T-helper 1 cell treated with Interleukin-12 subunit alpha and Interleukin-12 subunit beta and Interleukin-4 antibody, amounts not matched to agents 30 ng/mL and 1 ng/mL, for 36 hours (primary cell): ENCODE data around the gene WBP11. TPM values are rescaled to one million over a fixed set of nuclear protein-coding genes. Genes with fewer than 3 reads are reported as not detected.

ENCODE experiments used
- intact Hi-C: fragments of 100-400 bp; cut with micrococcal nuclease; formaldehyde crosslinking; loops from one replicate; pipeline ENCODE4 v1.15.1; 2024
- total RNA-seq: library from RNA; stranded (reverse); gene quantifications from 2 replicates; pipeline ENCODE4 v1.2.3, GENCODE V29; 2022

The WBP11 gene
- total RNA-seq, 1 donor from 2014 or later: 86.5 TPM

DNA sequence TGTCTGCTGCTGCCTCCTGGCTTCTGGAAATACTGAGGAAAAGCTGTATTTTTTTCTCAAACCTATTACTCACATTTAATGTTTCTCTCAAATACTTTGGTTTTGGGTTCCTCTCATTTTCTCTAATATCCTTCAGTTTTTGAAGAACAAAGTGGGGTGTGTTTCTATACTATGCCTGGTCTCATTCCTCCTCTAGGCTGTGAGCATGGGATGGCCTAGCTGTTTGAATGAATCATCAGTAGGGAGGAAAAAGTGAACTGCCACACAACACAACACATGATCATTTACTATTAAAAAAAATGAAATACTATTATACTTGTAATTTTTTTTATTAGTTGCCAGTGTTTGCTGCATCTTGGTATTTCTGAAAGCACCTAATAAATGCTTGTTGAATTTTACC, 22.0 kb upstream of the WBP11 start:
- intact Hi-C loops: no loop called here

DNA sequence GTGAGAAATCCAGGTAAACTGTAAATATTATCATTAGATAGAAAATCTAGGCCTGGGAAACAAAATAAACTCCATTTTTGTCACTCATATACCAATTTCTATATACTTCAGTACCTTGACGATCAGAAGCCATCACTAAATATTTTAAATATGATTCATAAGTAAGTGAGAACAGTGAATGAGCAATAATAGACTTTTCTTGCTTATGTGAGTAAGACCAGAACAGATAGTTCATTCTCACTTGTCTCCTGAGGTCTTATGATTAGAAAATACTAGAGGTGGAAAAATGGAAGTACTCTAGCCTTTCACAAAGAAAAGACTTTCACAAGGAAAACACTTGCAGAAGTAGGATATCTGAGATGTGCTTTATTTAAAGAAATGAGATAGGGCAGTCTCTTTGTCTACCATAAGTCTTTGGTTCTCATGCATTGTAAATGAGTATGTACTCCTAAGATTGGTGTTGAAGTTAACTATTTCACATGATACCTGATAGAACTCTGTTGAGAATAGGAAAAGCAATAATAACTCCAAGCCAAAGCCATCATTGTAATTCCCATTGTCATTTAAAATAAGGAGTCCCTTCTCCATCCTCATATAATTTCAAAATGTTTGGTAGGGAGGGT, 20.8 kb upstream of the WBP11 start:
- intact Hi-C loops: no loop called here

DNA sequence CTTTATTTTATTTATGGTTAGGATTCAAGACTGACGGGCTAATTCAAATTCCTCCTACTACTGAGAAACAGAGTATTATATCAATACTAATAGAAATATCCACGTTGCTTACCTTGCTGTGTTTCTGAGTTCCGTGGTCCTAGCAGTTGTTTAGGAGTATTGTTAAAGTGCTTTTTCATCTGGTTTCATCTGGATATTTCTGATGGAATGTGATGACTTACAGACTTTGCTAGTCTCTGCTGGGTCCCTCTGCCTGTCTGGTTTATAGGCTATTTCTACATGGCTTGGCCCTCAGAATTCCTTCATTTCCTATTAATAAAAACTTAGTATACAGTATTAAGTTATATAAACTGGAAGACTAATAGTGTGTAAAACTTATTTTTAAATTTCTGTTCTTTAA, 10.7 kb upstream of the WBP11 start, which contains the start of gene SMCO3:
TSS of gene SMCO3 (minus strand) at position 169 of the 400 bp plus-strand sequence. CDS start 7,502 bp downstream, outside the sequence.
- intact Hi-C loops: no loop called here

DNA sequence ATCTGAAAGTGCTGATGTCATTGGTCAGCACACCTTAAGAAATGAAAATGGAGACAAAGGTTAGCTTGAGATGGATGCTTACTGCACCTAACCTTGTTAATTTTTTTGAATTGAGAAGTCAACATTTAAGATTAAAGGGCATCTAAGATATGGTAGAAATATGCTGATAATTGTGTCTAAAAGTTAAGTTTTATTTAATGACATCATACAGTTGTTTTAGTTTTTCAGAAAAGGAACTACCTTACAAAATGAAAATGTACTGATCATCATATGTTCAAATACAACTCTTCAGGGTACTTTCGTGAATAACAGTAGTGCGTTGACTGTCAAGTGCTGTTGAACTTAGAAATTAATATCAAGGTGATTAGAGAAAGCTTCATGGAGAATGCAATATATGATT, 8.2 kb upstream of the WBP11 start:
- intact Hi-C loops: no loop called here

DNA sequence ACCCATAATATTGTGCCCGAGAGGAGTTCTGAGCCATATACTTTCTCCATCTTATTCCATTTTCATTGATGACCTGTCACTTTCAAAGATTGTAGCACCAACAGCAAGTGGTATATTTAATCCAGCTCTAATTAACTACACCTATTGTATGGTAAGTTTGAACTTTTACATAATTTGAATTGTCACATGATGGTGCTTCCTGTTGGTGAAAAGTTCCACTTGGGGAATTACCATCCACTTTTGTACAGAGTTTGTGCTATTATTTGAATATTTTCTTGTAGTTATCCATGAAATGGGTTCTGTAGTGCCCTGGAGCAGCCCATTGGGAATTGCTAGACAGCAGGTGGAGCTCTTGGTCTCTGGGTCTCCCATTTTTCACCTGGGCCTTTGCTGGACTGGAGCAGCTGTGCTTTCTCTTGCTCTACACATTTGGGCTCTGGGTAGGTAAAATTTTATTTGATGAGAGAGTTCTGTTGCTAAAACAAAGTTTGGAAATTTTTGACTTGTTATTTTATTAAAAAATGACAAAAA, 7.7 kb upstream of the WBP11 start:
- intact Hi-C loops: no loop called here

DNA sequence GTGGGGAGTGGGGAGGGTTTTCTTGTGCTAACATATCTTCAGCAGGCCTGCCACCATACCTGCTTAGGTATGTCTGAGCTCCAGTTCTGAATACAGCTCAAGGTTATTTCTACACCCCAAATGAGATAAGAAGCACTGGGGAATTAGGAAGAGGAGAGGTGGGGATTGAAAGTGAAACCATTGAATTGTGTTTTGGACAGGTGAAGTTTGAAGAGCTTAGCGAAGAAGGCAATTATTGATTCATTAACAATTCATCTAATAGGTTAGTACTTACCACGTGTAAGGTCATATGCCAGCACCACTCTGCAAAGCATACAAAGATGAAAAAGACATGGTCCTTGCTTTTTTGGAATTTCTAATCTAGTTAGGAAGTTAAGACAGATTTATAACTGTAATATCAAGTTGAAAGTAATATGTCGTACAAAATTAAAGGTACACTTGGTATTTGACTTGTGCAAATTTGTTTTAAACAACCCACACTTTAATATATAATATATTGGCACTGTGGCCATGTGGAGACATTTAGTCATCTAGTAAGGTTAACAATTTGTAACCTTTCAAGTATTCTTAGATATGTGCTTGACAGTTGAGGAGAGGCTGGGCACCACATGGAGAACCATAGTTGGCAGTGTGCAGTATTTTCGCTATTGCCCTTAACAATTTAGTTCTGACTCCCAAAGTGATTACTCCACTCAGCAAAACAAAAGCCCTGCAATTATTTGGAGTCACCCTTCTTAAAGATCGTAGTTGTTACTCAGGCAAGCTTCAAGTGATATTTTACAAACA, 7.1 kb upstream of the WBP11 start:
- intact Hi-C loops: no loop called here

DNA sequence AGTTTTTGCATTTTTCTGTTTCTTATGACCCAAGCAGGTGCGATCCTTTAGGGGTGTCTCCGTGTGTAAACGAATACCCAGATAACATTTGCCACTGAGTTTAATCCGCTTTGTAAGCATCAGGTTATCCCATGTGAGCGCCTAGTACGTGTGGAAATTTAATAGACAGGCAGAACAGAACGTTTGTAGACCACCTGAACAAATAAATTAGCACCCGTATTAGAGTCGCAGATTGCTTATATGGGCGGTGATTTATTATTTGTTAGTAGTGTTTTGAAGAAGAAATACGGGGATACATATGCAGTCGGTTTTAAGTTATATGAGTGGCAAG, 517 bp upstream of the WBP11 start:
- intact Hi-C loops: loop anchor here (1.0 to 5.0 kb wide), 11 partner anchors 29 to 1079 kb away; partner anchors contain the start of genes ARHGDIB, ATF7IP and STRAP

DNA sequence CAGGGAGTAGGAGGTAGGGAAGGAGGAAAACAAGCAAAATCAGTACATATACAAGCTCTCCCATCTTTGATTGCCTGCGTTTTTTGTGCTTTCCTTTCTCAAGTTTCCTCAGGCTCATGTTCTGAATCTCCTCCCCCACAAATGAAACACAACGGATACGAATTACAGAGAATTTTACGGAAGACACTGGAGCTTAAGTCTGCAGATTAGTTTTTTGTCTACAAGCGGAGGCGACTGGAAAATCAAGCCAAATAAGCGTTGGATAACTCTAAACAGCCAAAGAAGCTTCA, 612 bp downstream of the WBP11 start:
- intact Hi-C loops: loop anchor here (1.0 to 5.0 kb wide), 12 partner anchors 10 to 1080 kb away; partner anchors contain the start of genes ARHGDIB, ATF7IP and STRAP

DNA sequence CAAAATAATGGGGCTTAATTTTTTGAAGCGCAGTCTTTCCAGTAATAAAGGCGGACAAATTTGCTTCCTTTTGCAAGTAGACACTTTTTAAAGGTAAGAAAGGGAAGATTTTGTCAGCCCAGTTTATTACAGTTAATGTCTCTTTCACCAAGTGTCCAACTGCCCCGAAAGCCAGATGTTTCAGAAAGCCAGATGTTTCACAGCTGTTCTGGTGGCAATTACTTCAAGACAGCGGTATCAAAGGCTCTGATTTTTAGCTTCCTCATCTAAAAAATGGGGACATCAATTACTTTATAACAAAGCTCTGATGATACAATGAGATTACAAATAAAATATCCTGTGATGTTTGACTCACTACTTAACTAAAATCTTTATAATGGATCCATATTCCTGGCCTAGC, 1.0 kb downstream of the WBP11 start:
- intact Hi-C loops: loop anchor here (1.0 to 5.0 kb wide), 3 partner anchors 10 to 760 kb away; no protein-coding TSS in a partner anchor

DNA sequence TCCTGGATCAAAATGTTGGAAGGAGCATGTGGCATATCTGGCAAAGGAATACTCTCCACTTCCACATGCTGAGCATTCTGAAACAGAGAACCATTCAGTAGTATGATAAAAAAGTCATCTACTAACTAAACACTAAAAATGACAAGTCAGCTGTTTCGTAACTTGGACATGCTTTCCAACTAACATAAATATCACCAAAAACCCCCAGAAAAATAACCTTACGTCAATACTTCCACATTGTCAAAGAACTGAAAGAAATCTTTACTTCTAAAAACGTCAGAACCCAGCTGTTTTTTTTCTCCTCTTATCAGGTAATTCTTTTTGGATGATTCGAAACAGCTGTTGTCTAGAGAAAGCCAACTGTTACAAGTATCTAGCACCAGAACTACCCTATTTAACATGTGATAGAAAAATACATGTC, 8.2 kb downstream of the WBP11 start:
- intact Hi-C loops: no loop called here

DNA sequence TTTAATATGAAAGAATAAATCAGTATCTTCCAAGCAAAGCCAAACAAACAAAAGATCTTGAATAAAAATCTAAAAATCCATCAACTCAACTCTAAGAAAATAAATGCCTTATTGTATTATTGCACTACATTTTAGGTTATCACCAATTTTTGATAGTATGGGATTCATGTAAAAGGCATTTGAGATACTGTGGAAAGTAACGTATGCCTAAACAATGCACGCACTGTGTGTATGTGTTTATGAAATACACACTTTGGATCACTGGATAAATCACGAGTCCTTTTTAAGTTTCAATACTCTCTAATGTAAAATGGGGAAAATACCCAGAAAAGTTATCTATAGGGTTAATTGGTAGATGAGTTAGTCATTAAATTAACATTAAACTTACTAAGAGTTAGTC, 17.7 kb downstream of the WBP11 start:
- intact Hi-C loops: no loop called here

DNA sequence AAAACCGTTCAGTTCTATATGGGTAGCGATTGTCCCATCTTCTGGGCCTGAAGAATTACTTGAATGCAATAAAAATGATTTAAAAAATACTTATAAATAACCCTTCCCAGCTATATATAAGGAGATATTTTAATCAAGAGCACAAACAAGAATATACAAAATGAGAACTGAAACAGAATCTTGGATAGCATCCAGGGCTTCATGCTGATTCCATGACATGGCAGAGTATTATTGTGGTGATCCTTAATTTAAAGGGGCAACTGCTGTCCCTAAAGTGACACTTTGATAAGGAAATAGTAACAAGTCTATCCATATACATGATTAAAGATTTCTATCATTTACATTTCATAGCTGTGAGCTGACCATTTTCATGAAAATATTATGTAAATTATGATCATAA, 18.8 kb downstream of the WBP11 start:
- intact Hi-C loops: no loop called here

DNA sequence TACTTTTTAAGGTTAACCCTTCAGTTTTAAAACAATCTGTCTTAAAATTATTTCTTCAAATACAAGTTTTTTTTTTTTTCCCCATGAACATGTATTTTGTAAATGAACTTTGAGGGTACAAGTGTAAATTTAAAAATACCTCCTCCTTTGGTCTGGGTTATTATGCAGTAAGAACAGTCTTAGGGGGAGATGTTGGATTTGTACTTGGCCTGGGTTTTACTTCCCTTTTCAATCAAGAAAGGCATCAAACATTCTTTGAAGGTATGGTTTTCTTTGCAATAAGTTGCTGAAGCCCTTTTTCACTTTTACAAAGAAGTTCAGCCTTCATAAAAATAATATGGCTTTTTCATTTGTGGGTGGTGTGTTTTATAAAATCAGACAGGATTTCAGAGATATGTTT, 20.5 kb downstream of the WBP11 start:
- intact Hi-C loops: no loop called here

DNA sequence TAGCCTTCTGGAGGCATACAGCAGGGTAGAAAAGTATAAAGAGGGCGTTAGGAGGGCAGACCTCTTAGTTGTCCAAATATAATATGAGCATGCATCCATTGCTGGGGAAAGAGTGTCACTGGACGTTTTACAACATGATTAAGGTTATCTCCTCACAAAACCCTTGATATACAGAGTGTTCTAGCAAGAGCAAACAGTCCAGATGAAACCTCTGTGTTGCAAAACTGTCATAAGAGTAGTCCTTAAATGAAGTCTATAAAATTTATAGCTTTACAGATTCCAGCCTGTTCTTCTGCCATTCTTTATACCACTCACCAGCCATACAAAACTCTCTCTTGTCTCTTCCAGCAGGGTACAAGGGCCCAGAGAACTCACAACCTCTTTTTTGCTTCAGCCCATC, 21.7 kb downstream of the WBP11 start:
- intact Hi-C loops: no loop called here

DNA sequence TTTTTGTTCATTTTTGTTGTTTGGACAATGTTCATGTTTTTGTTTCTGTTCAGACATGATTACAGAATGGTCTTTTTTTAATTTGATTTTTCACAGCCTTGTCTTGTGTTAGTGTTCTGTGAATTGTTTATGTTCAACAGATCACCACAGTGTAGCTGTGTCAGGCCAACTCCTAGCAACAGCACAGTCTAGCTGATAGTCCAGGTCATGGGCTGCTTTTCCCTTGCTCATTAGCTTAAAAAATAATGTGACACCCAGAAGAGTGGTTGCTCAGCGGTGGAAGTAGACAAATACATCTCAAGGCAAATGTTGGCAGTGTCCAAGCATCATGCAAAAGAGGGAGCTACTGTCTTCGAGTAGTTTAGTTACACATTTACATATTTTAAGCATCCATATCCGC, 22.4 kb downstream of the WBP11 start:
- intact Hi-C loops: no loop called here

DNA sequence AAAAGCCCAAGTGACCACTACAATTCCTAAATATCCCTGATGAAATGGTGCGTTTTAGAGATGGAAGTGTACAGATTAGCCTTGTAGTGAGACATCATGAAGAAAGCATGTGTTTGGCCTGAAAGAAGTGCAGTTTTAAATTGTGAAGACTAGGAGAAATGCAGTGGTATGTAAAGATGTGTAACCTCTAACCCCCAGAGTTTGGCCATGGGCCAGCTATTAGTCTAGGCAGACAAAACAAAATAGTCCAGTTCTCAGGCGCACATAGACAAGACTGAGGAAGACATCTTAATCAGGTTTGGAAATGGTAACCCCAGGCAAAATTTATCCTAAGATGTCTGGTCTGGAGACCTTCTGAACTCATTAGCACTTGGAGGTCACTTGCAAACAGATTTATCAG, 23.4 kb downstream of the WBP11 start:
- intact Hi-C loops: loop anchor here (5.0 to 10.0 kb wide), 3 partner anchors 487 to 1965 kb away; partner anchors contain the start of genes DDX47 and GSG1

DNA sequence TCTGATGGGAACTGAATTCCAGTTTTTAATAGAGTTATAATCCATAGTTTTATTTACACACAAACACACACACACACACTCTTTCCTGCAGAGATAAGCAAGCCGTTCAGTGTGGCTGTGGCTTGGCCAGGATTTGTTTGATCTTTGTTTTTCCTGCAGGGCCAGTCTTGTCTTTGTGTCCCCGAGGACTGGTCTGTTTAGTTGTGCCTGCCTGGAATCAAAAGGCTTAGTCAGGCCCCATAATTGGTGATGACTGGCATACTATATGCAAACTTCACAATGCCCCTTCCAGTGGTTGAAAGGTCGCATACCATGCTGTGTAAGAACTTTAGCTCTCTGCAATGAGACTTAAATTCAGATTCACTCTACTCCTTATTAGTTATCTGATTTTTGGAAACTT, 26.0 kb downstream of the WBP11 start:
- intact Hi-C loops: loop anchor here (5.0 to 10.0 kb wide), 3 partner anchors 490 to 1962 kb away; partner anchors contain the start of genes DDX47 and GSG1

DNA sequence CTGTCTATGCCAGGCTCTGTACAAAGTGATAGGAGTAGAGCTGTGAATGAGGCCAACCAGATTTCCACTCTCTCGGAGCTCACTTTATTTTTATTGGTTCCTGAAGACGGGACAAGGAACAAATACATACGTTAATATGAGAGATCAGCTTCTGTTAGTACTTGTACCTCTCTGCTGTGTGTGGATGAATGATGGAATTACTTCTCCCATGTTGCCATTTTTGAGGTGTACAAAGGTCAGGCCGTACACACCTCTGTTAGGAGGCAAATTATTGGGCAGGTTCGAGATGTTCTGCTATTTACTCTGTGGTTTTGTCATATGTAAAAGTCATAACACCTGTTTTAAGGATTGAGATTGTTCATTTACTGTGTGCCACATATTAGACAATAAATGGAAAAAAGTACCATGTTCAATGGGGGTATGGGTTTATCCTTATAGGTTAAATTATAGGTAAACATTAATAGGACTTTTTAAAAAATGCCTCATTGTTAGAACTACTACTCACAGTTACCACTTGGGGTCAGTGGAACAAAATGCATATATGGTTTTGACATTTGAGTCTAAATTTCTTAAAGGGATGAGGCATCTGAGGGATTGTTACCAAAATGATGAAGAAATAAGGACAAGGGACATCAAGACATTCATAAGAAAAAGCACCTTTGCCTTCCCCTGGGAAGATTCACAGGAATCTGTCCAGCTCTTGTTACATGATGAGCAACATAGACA, 26.9 kb downstream of the WBP11 start:
- intact Hi-C loops: loop anchor here (1.0 to 10.0 kb wide), 4 partner anchors 219 to 1962 kb away; partner anchors contain the start of genes DDX47 and GSG1

DNA sequence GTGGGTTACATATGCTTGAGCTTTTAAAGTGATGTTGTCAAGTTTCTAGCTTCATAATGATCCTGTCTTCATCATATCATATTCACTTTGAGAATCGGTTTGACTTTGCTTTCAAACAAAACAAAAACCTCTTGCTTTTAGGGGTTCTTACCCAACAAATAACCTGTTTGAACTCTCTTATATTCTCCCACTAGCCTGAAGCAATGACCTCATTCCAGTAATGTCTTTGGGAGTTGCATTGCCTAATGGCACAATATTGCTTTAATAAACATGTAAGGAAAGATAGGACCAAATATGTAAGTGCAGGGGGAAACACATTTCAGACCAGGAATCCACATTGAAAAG, 27.7 kb downstream of the WBP11 start:
- intact Hi-C loops: loop anchor here (2.0 to 10.0 kb wide), 4 partner anchors 69 to 1961 kb away; partner anchors contain the start of genes DDX47 and GSG1

DNA sequence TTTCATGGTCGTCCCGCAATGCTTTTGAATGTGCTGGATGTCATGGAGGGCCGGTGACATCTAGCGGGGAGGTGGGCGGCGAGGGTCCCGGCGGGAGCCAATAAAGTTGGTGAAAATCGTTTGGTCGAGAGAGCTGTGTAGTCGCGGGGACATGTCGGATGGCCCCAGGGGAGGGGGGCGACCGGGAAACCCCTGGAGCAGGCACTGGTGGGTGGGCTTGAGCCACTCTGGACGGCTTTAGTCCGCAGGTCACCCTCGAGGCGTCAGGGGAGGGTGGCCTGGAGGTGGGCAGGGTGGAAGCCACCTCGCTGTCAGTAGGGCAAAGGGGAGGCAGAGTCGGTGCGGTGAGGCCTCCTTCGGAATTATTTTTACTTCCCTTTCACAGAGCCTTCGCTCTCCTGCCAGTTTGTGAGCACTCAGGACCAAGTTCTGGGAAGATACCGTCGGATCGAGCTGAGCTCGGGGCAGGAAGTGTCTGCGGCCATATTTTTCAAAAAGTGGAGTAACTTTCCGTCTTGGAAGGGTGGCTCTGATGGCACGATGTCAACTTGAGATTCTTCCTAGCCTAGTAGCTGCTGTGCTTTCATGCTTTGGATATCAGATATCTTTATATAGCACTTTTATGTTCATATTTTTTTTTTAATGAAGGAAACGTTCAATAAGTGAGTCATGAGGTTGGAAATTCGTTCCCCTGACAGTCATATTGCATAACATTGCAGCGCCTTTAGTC, 28.2 kb downstream of the WBP11 start:
- intact Hi-C loops: loop anchor here (1.0 to 10.0 kb wide), 13 partner anchors 28 to 1960 kb away; partner anchors contain the start of genes ARHGDIB, ATF7IP, C12orf60 and DDX47
